SIG-M5 (cell line): Measurements from ENCODE around the gene NUDT22.
"Not testable (repeated sequence)": the region's sequence is repeated elsewhere in the genome, so short reads cannot be mapped to it uniquely, and the experiment has no call there.

ENCODE experiments used
- DNase-seq: peaks from one replicate; lab custom pipeline; 2025; lab: John Stamatoyannopoulos, UW

NUDT22 gene

DNA sequence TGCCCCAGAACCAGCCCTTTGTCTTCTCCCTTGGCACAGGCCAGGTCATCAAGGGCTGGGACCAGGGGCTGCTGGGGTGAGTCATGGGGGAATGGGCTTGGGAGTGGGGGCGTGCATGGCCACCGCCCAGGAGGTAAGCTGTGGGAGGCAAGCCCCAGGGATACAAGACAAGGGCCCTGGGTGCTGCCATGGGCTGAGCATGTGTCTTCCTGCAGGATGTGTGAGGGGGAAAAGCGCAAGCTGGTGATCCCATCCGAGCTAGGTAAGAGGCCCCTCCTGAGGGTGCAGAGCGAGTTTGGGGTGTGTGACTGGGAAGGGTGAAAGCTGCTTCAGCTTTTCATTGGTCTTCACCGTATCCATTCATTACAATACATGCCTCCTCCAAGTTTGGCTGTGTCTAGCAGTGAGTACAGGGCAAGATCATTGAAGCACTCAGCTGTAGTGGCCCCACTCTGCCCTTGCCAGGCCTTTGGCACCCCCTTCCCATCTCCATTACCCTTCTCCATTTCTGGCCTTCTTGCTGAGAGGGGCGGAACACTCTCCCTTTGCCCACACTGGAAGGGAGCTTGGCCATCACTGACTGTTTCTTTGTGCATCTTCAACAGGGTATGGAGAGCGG, 17.3 kb downstream of the NUDT22 start:
- DNase-seq = no peak

DNA sequence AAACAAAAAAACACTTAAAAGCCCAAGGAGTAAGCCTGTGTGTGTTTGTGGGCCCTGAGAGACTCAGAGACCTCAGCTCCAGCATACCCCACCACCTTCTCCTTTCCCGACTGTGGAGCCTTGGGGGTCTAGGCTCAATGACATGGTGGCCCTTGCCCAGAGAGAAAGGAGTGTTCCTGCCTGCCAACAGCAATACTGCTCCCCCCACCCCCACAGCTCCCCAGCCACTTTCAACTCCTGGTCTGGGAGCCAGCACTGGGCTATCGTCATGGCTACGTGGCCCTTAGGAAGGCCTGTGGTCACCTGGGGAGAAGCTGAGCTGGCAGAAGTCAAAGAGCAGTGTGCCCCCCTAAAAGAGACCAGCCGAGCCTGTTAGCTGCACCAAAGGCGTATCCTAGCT, 18.0 kb downstream of the NUDT22 start:
- DNase-seq = no peak

- no peak for DNase-seq
Measured at GRCh38 chr11:64244966-64245365, 18.9 kb downstream of the NUDT22 start.

- no peak for DNase-seq
Measured at GRCh38 chr11:64245401-64245796, 19.3 kb downstream of the NUDT22 start.

DNA sequence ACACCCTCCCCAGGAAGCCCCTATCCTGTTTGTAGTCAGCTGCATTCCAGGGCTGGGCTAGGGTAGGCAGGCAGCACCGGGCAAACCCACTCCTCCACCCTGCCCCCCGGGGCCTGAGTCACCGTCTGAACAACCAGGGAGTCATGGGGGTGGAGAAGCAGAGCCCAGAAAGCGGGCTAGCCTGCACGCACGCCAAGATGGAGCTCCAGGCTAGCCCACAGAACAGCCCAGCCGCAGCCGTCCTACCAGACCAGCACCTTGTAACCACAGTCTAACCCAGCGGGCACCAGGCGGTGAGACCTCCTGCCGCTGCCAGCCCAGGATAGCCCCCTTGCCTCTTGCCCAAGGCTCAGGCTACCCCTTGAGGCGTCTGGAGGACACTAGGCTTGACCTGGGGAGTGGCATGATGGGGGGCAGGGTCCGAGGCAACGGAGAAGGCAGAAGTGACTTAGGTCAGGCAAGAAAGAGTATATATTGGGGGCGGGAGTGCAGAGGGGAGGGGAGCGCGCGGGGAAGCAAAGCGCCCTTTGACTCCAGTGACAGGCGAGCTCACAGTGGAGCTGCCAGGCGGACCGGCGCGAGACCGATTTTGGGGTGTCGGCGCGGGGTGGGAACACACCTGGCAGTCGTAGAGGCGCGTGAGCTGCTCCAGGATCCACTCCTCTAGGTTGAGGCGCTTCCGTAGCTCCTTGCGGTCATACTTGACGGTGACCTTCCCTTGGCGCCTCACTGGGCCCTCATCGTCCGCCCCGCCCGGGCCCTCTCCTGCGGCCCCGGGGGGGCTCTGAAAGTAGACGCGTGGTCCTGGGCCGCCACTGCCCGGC, 19.9 kb downstream of the NUDT22 start:
- DNase-seq = no peak

DNA sequence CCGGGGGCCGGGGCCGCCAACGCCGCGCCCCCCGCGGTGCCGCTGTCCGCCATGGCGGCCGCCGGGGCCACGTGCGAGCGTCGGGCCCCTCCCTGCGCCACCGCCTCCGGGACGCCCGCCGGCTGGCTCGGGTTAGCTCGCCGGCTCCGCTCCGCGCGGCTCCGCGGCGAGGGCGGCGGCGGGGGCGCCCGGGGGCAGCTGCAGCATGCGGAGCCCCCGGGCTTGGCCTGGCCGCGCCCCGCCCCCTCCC, 20.5 kb downstream of the NUDT22 start:
- not testable (repeated sequence) for DNase-seq

DNA sequence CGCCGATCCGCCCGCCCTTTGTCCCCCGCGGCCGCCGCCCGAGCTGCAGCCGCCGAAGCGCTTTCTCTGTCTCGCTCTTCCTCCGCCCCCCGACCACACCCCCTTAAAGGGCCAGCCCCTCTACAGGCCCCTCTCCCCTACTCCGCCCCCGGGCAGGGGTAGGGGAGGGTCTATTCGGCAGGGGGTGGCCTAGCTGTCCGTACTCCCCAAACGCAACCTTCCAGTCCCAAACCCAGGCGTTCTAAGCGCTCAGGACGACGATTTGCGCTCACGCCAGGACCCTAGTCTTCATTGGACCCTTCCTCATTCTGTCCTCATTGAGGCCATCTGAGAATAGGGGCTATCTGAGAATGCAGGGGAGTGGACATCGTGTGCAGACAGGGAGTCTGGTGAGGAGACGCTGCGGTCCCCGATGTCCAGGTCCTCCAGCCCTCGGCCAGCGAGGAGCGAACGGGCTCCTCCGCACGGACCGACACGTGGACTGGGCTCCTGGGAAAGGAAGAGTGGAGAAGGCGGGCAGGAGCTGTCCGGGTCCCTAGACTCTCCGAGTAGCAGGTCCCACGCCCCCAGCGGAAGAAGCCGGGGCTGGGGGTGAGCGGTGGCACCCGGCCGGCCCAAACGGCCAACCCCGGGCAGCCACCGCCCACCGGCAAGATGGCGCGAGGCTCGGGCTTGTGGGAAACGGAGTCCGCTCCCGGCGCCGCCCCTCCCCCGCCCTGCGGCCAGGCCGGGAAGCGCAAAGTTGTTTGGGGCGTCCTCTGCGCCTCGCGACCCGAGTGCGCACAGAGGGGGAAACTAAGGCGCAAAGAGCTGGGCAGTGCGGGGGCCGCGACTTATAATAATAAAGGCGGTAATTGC, 21.0 kb downstream of the NUDT22 start, which contains the start of gene PPP1R14B:
Gene PPP1R14B, minus strand, starts transcription at position 73 of the 858 bp plus-strand sequence. CDS start 270 bp downstream, outside the sequence.
- DNase-seq = peak; percentile 23

DNA sequence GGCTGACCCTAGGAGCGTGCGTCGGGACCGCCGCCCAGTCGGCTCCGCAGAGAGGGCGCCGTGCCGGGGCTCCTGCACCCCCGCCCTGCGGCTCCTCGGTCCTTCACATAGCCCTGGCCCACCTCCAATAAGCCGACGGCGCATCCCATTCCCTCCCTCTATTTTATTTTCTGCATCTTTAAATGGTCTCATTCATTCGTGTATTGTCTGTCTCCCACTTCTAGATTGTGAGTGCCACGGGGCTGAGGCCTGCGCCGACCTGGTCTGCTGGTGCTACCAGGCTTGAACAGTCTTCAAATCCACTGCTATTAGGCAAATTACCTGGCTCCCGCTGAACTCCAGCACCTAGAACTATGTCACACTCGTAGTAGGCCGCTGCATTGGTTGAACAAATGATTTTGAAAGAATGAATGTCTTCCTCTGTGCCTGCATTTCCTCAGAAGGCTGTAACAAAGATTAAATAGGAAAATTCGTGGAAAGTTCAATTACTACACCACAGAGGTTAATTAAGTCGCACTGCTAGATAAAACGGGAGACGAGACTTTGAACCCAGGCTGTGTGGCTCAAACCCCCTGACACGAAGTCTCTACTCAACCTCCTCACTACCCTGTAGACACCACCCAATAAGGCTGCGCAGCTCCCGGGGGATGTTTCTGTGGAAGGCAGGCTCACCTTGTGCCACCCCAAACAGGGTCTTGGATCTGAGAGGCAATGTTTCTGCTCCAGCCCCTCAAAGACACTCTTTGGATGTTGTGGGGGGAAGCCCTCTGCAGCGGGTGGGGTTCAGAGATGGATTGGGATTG, 21.9 kb downstream of the NUDT22 start:
- no peak for DNase-seq

GRCh38 chr11:64248578-64248977, 22.5 kb downstream of the NUDT22 start:
- DNase-seq = no peak

- no peak for DNase-seq
Measured at GRCh38 chr11:64249038-64249437, 23.0 kb downstream of the NUDT22 start.

GRCh38 chr11:64249563-64250414, 23.7 kb downstream of the NUDT22 start:
- DNase-seq = no peak

DNA sequence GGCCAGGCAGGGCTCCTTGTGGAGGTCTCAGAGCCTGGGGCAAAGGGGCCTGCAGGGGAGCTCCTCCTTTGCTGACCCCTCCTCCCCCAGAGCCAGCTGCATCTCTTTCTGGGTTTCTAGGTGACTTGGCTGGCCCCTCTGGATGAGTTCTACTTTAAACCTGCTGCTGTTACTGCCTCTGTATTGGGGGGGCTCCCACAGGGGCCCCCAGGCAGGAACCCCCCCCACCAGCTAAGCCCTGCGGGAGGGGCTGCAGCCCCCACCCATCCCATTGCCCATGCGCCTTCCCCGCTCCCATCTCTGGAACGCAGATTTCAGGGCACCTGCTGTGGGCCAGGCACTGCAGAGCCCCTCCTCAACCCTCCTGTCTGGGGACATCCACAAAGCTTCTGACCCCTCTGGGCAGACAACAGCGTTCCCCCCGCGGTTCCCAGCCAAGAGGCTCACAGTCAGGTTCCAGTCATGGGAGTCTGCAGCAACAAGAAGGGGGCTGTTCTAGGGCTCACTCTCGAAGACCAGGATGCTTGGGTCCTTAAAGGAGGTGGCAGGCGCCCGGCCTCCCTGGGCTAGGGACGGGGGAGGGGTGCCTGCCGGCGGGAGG, 24.4 kb downstream of the NUDT22 start:
- no peak for DNase-seq

DNA sequence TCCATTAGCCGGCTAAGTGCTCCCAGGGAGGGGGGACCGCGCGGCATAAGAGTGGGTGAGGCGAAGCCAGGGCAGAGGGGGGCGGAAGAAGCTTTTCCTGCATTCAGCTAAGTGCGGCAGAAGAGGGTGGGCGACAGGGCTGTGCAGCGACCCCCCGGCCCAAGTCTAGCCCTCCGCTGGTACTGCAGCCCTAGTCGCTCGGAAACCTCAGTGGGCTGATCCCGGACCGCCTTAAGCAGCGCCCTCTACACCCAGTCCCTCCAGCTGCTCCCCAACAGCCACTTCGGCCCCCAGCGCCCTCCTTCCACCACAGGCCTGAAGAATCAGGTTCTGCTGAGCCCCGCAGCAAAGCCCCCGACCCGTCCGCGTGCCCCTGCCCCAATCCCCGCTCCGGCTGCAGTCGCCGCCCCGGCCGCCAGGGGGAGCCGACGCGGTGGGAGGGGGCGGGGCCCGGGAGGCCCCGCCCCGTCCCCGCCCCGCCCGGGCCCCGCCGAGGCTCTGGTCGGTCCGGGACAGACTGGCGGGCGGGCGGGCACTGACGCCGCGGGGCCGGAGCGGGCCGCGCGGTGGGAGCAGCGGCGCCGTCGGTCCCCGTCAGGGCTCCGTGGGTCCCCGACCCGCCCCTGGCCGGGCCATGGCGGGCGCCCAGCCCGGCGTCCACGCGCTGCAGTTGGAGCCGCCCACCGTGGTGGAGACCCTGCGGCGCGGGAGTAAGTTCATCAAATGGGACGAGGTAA, 25.1 kb downstream of the NUDT22 start, which contains the start of gene PLCB3:
Gene PLCB3, plus strand, starts transcription at position 515 of the 737 bp plus-strand sequence. Its CDS starts 120 bp downstream, at position 635.
- DNase-seq = no peak

- no peak for DNase-seq
Measured at GRCh38 chr11:64251753-64252002, 25.6 kb downstream of the NUDT22 start.

- DNase-seq = no peak
Measured at GRCh38 chr11:64252003-64252872, 26.2 kb downstream of the NUDT22 start.

DNA sequence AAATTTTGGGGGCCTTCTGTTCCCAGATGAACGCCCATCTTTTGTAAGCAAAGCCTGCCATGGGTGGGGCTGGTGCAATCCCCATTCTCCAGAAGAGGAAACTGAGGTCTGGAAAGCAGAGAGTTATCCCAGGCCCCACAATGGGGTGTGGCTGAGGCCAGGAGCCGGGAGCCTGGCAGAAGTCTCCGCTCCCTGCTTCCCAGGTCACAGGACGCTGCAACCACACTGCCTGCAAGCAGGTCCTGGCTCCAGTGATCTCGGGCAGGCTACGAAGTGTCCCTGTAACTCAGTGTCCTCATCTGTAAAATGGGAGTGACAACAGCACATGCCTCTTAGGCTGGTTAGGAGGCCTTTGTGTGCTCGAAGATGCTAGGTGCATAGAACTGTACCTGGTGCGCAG, 27.0 kb downstream of the NUDT22 start:
- DNase-seq = no peak

DNA sequence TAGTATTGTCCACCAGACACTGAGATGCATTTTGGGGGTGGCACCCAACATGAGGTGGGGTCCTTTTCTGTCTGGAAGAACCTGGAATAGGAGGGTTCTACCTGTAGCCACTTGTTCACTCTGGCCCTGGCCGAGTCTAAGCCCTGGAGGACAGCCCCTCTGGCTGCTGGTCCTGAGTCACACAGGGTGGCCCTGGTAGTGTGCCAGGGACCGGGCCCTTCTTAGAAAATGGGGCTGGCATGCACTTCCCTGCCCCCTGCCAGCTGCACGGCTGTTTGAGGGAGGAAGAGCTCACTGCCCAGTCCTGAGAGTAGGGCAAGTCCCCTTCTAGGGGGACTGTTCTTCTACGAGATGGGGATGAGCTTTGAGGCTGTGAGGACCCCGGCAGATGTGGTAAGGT, 27.4 kb downstream of the NUDT22 start:
- no peak for DNase-seq

GRCh38 chr11:64254326-64254725, 28.3 kb downstream of the NUDT22 start:
- DNase-seq = no peak
